H1 (cell line): ENCODE data around the gene CDKN2C. TPM values are rescaled to one million over a fixed set of nuclear protein-coding genes. Genes with fewer than 3 reads are reported as not detected.

ENCODE experiments used
- CTCF ChIA-PET: fragments of 300-600 bp; sonication (Branson Sonifier 250); formaldehyde crosslinking; loops from one replicate; lab custom pipeline; 2021; ENCODE audit not compliant: partially characterized antibody; lab: Charles Lee
- POLR2A ChIA-PET: fragments of 300-600 bp; sonication (Branson Sonifier 250); formaldehyde crosslinking; loops from one replicate; lab custom pipeline; 2021; ENCODE audit warnings: inconsistent platforms; ENCODE audit not compliant: partially characterized antibody; lab: Charles Lee
- DNase-seq, 2 experiments: peaks; one replicate each; pipeline versions ENCODE4 v3.0.0 to v3.0.0-alpha.2; 2010 to 2022; ENCODE audit warnings: low spot score in 2 of 2, low read depth in 1 of 2, mixed read lengths in 1 of 2
- FAIRE-seq: peaks from 2 replicates; lab custom pipeline; 2011; peaks lifted over from hg19 to GRCh38; lab: Jason Lieb, UNC
- H2AFZ ChIP-seq: 2 replicates; pipeline ENCODE4 v1.8.1; 2012; ENCODE audit warnings: low read length, inconsistent platforms
- H2AK5ac ChIP-seq: 2 replicates; pipeline ENCODE4 v1.6.1; 2013; ENCODE audit warnings: low read depth, low read length
- H2BK120ac ChIP-seq: replicated peaks from 2 replicates; pipeline ENCODE3; 2013; ENCODE audit warnings: low read depth, low read length, inconsistent platforms
- H2BK12ac ChIP-seq: 2 replicates; pipeline ENCODE4 v1.6.1; 2013; ENCODE audit warnings: low read depth, low read length
- H2BK15ac ChIP-seq: 2 replicates; pipeline ENCODE4 v1.6.1; 2013; ENCODE audit warnings: low read length
- H2BK20ac ChIP-seq: 2 replicates; pipeline ENCODE4 v1.6.1; 2013; ENCODE audit warnings: low read length
- H2BK5ac ChIP-seq: 2 replicates; pipeline ENCODE4 v1.6.1; 2013; ENCODE audit warnings: low read depth, low read length
- H3K14ac ChIP-seq: 2 replicates; pipeline ENCODE4 v1.6.1; 2013; ENCODE audit warnings: inconsistent platforms; ENCODE audit not compliant: insufficient read length
- H3K18ac ChIP-seq: 2 replicates; pipeline ENCODE4 v1.6.1; 2013; ENCODE audit warnings: low read length; ENCODE audit errors: extremely low read depth
- H3K23ac ChIP-seq: 2 replicates; pipeline ENCODE4 v1.6.1; 2013; ENCODE audit warnings: inconsistent platforms; ENCODE audit not compliant: insufficient read length
- H3K23me2 ChIP-seq: 2 replicates; pipeline ENCODE4 v1.6.1; 2013; ENCODE audit warnings: low read depth, low read length
- H3K27ac ChIP-seq: 2 replicates; pipeline ENCODE4 v1.6.1; 2011; ENCODE audit warnings: low read depth, low read length, inconsistent platforms
- H3K27me3 ChIP-seq, 4 experiments: replicated peaks in 1 of 4; 1 replicate in 1 of 4; 2 replicates in 3 of 4; pipeline versions ENCODE4 v1.6.1 to v1.8.1; 2011 to 2013; ENCODE audit warnings: low read length in 3 of 4, mild to moderate bottlenecking in 3 of 4, inconsistent platforms in 2 of 4, mixed read lengths in 2 of 4, moderate library complexity in 1 of 4; ENCODE audit not compliant: control insufficient read depth in 3 of 4, insufficient read depth in 3 of 4; ENCODE audit errors: extremely low read depth in 1 of 4
- H3K36me3 ChIP-seq, 4 experiments: 2 replicates each; pipeline versions ENCODE4 v1.6.1 to v1.8.1; 2011 to 2013; ENCODE audit warnings: mild to moderate bottlenecking in 4 of 4, low read length in 3 of 4, moderate library complexity in 2 of 4, control low read depth in 1 of 4, inconsistent platforms in 1 of 4; ENCODE audit not compliant: insufficient read depth in 4 of 4, control insufficient read depth in 2 of 4
- H3K4ac ChIP-seq: replicated peaks from 2 replicates; pipeline ENCODE3; 2013; ENCODE audit warnings: low read length, low read depth, mixed read lengths, inconsistent platforms; ENCODE audit not compliant: insufficient read length
- H3K4me1 ChIP-seq, 4 experiments: replicated peaks in 1 of 4; 1 replicate in 1 of 4; 2 replicates in 3 of 4; pipeline versions ENCODE4 v1.6.1 to v1.8.1; 2011 to 2013; ENCODE audit warnings: low read length in 3 of 4, inconsistent platforms in 2 of 4, mixed read lengths in 1 of 4; ENCODE audit not compliant: insufficient read depth in 4 of 4, control insufficient read depth in 3 of 4
- H3K4me2 ChIP-seq, 2 experiments: 2 replicates each; pipeline versions ENCODE4 v1.6.1 to v1.8.1; 2011 to 2013; ENCODE audit warnings: low read depth in 2 of 2, low read length in 2 of 2, control low read depth in 1 of 2, inconsistent platforms in 1 of 2, mild to moderate bottlenecking in 1 of 2; ENCODE audit not compliant: insufficient read depth in 1 of 2
- H3K4me3 ChIP-seq, 4 experiments: fragments of 200-600, 300-600 bp in 1 of 4; sonication (generic), shearing (Covaris generic), sonication (Bioruptor Twin) in 1 of 4; 2 replicates each; pipeline versions ENCODE4 v1.5.1 to v1.8.1; 2011 to 2016; ENCODE audit warnings: low read length in 4 of 4, low read depth in 3 of 4, control low read depth in 2 of 4, inconsistent platforms in 2 of 4, mild to moderate bottlenecking in 2 of 4, mixed read lengths in 1 of 4, moderate library complexity in 1 of 4; ENCODE audit not compliant: insufficient read depth in 2 of 4; ENCODE audit errors: extremely low read depth in 1 of 4
- H3K56ac ChIP-seq: replicated peaks from 2 replicates; pipeline ENCODE3; 2013; ENCODE audit warnings: low read depth, mild to moderate bottlenecking, mixed read lengths, low read length, inconsistent platforms; ENCODE audit not compliant: insufficient read length
- H3K79me1 ChIP-seq: 2 replicates; pipeline ENCODE4 v1.6.1; 2013; ENCODE audit warnings: low read depth, low read length, control low read depth
- H3K79me2 ChIP-seq, 2 experiments: 2 replicates each; pipeline versions ENCODE4 v1.6.1 to v1.8.1; 2012 to 2013; ENCODE audit warnings: low read length in 2 of 2, mild to moderate bottlenecking in 2 of 2, inconsistent platforms in 1 of 2; ENCODE audit not compliant: insufficient read depth in 2 of 2, control insufficient read depth in 1 of 2
- H3K9ac ChIP-seq, 4 experiments: replicated peaks in 1 of 4; 1 replicate in 1 of 4; 2 replicates in 3 of 4; pipeline versions ENCODE4 v1.6.1 to v1.8.1; 2011 to 2013; ENCODE audit warnings: low read depth in 3 of 4, low read length in 3 of 4, control low read depth in 2 of 4, mild to moderate bottlenecking in 2 of 4, moderate library complexity in 2 of 4, inconsistent platforms in 1 of 4; ENCODE audit errors: extremely low read depth in 1 of 4
- H3K9me3 ChIP-seq, 2 experiments: 2 replicates each; pipeline versions ENCODE4 v1.6.1 to v1.8.1; 2012 to 2013; ENCODE audit warnings: mild to moderate bottlenecking in 2 of 2, moderate library complexity in 2 of 2, control low read depth in 1 of 2, inconsistent platforms in 1 of 2, low read depth in 1 of 2, low read length in 1 of 2, mixed read lengths in 1 of 2; ENCODE audit not compliant: insufficient read depth in 2 of 2
- H4K20me1 ChIP-seq, 2 experiments: replicated peaks in 1 of 2; 2 replicates each; pipeline versions ENCODE3 to v1.8.1; 2011 to 2013; ENCODE audit warnings: inconsistent platforms in 2 of 2, low read length in 2 of 2, mild to moderate bottlenecking in 1 of 2; ENCODE audit not compliant: insufficient read depth in 2 of 2, control insufficient read depth in 1 of 2
- H4K5ac ChIP-seq: 2 replicates; pipeline ENCODE4 v1.6.1; 2013; ENCODE audit warnings: low read length, low read depth, mixed read lengths, inconsistent platforms; ENCODE audit not compliant: insufficient read length
- H4K8ac ChIP-seq: 2 replicates; pipeline ENCODE4 v1.8.0; 2013; ENCODE audit warnings: mild to moderate bottlenecking, moderate library complexity, low read length, inconsistent platforms; ENCODE audit not compliant: insufficient read depth; ENCODE audit errors: extremely low read depth
- H4K91ac ChIP-seq: replicated peaks from 2 replicates; pipeline ENCODE3; 2013; ENCODE audit warnings: low read length, mixed read lengths, inconsistent platforms; ENCODE audit not compliant: insufficient read length
- CBX8 ChIP-seq: fragments of 300-800, 300-1000 bp; sonication (generic); IDR thresholded peaks from 2 replicates; pipeline ENCODE4 v1.7.1; 2016; ENCODE audit warnings: low read depth, low read length, borderline replicate concordance
- CHD2 ChIP-seq: IDR thresholded peaks from 2 replicates; pipeline ENCODE4 v1.6.1; 2012; ENCODE audit warnings: low read length, improper control_type of control experiment
- EP300 ChIP-seq, 2 experiments: IDR thresholded peaks; 1 replicate in 1 of 2; 2 replicates in 1 of 2; pipeline ENCODE4 v1.6.1; 2011 to 2012; ENCODE audit warnings: low read depth in 2 of 2, low read length in 2 of 2, mild to moderate bottlenecking in 2 of 2, borderline replicate concordance in 1 of 2, inconsistent platforms in 1 of 2, moderate library complexity in 1 of 2
- JUND ChIP-seq: IDR thresholded peaks from 2 replicates; pipeline ENCODE4 v1.6.1; 2011; ENCODE audit warnings: mild to moderate bottlenecking, improper control_type of control experiment, low read length
- SIRT6 ChIP-seq: IDR thresholded peaks from one replicate; pipeline ENCODE4 v1.7.1; 2012; ENCODE audit warnings: low read length, inconsistent platforms
- SP1 ChIP-seq: IDR thresholded peaks from 2 replicates; pipeline ENCODE4 v1.6.1; 2011; ENCODE audit warnings: low read depth, low read length
- SRF ChIP-seq: IDR thresholded peaks from 2 replicates; pipeline ENCODE4 v1.6.1; 2011; ENCODE audit warnings: mild to moderate bottlenecking, low read depth, low read length, moderate library complexity
- TAF7 ChIP-seq: optimal IDR thresholded peaks from 2 replicates; pipeline ENCODE3; 2011; ENCODE audit warnings: low read depth, mild to moderate bottlenecking, inconsistent platforms, low read length, moderate library complexity, borderline replicate concordance
- TBP ChIP-seq: IDR thresholded peaks from 2 replicates; pipeline ENCODE4 v1.6.1; 2011; ENCODE audit warnings: low read depth, low read length, improper control_type of control experiment
- WGBS, 2 experiments: shearing (Covaris generic) in 1 of 2; methylation state at CpG; one replicate each; pipeline versions ENCODE4 v1.1.6 to v1.1.7; 2013 to 2015; ENCODE audit warnings: low lambda C conversion rate in 2 of 2, mixed read lengths in 2 of 2, inconsistent platforms in 1 of 2, low coverage in 1 of 2, missing lambda C conversion rate in 1 of 2; ENCODE audit not compliant: insufficient replicate concordance in 2 of 2, insufficient coverage in 1 of 2, insufficient read length in 1 of 2; ENCODE audit errors: extremely low coverage in 1 of 2, missing lambda C conversion rate in 1 of 2; 5-methylcytosine and 5-hydroxymethylcytosine counted together
- polyA plus RNA-seq, 7 experiments: library from polyadenylated mRNA; depleted of rRNA in 3 of 7; stranded (reverse) in 5 of 7; unstranded in 2 of 7; fragments of >200 nt in 5 of 7; fragments of 200-250 nt in 2 of 7; gene quantifications; 1 replicate in 5 of 7; 2 replicates in 1 of 7; 4 replicates in 1 of 7; pipeline versions ENCODE4 v1.2.1 to v1.2.3, GENCODE V29; 2011 to 2013; ENCODE audit warnings: missing spikeins in 2 of 7, mixed read lengths in 2 of 7
- total RNA-seq: library from RNA; stranded (reverse); fragmentation: NEBNext Ultra II Directional; extraction: Animal tissue kit (Norgen Biotek cat#: 25700); gene quantifications from 2 replicates; pipeline ENCODE4 v1.2.1, GENCODE V29; 2021
- TF ChIP-seq, protein P1 (sequence below), 3 experiments: IDR thresholded peaks; 1 replicate in 2 of 3; 2 replicates in 1 of 3; pipeline versions ENCODE4 v1.5.1 to v1.6.1; 2011; ENCODE audit warnings: low read length in 3 of 3, mild to moderate bottlenecking in 3 of 3, inconsistent platforms in 2 of 3, low read depth in 1 of 3, moderate library complexity in 1 of 3; ENCODE audit not compliant: insufficient read depth in 1 of 3; ENCODE audit errors: control extremely low read depth in 1 of 3
- TF ChIP-seq, protein P2 (sequence below): IDR thresholded peaks from 2 replicates; pipeline ENCODE4 v1.6.1; 2012; ENCODE audit warnings: low read length, inconsistent platforms

The CDKN2C gene
- total and polyA plus RNA-seq, 2 of the 8 experiments (the other 6 are each of a cell fraction or from before 2014, with no cell fraction given), result not detected

DNA sequence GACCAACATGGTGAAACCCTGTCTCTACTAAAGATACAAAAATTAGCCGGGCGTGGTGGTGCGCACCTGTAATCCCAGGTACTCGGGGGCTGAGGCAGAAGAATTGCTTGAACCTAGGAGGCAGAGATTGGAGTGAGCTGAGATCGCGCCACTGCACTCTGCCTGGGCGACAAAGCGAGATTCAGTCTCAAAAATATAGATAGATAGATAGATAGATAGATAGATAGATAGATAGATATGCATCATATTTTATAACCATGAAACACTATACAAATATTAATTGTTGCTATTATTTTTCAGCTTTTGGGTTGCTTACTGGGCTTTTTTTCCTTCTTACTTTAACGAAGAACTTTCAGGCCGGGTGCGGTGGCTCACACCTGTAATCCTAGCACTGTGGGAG is 5.2 kb upstream of the CDKN2C start:
- FAIRE-seq (no peak), DNase-seq (no peak)
- no peak overlapping the region for H4K8ac ChIP-seq
- no peak overlapping the region for H3K4me3 ChIP-seq
- no peak overlapping the region for H2BK20ac ChIP-seq
- no peak overlapping the region for H3K4me2 ChIP-seq
- no peaks in the 10 kb centered on the region for H3K79me2 ChIP-seq
- H3K56ac ChIP-seq, result no peak overlapping the region
- ChIA-PET CTCF (no interaction called here), POLR2A (no interaction called here)
- WGBS, 2 experiments, result 92% methylated on average over 11 of the region's 11 CpGs; no CpG with 5 or more reads in 1 of the 2 experiments
- H3K23me2 ChIP-seq, result peaks cover 14% of the 10 kb centered on the region
- H3K14ac ChIP-seq, result no peak overlapping the region
- H3K36me3 ChIP-seq, result no peaks in the 10 kb centered on the region
- H3K27me3 ChIP-seq, result peaks cover 11 to 38% (median 30%) of the 10 kb centered on the region in 4 experiments
- H4K91ac ChIP-seq, result no peak overlapping the region
- H2BK12ac ChIP-seq, result no peak overlapping the region
- H2BK120ac ChIP-seq, result no peak overlapping the region
- no peak overlapping the region for H3K9ac ChIP-seq
- H3K4me1 ChIP-seq, result peaks cover 3 to 7% (median 6%) of the 10 kb centered on the region in 4 experiments
- no peak overlapping the region for H3K4ac ChIP-seq
- no peak overlapping the region for H3K23ac ChIP-seq
- no peak overlapping the region for H2BK15ac ChIP-seq
- H2BK5ac ChIP-seq, result no peak overlapping the region
- H4K20me1 ChIP-seq, result peaks cover 1 to 6% of the 10 kb centered on the region in 2 experiments
- no peak overlapping the region for H4K5ac ChIP-seq
- H3K79me1 ChIP-seq, result no peaks in the 10 kb centered on the region
- no peak overlapping the region for H2AK5ac ChIP-seq
- H3K9me3 ChIP-seq, result no peaks in the 10 kb centered on the region
- H3K18ac ChIP-seq, result no peak overlapping the region
- no peak overlapping the region for H3K27ac ChIP-seq
- H2AFZ ChIP-seq, result no peak overlapping the region
- TF ChIP-seq SIRT6, result no peak
- TF ChIP-seq EP300 (IDR thresholded peaks at IDR 0.05; ENCODE audit: borderline replicate concordance in 1 of 2, low read depth in 2 of 2, low read length in 2 of 2), result no peak
- no peak for TF ChIP-seq CBX8
- TF ChIP-seq, protein P1, sequence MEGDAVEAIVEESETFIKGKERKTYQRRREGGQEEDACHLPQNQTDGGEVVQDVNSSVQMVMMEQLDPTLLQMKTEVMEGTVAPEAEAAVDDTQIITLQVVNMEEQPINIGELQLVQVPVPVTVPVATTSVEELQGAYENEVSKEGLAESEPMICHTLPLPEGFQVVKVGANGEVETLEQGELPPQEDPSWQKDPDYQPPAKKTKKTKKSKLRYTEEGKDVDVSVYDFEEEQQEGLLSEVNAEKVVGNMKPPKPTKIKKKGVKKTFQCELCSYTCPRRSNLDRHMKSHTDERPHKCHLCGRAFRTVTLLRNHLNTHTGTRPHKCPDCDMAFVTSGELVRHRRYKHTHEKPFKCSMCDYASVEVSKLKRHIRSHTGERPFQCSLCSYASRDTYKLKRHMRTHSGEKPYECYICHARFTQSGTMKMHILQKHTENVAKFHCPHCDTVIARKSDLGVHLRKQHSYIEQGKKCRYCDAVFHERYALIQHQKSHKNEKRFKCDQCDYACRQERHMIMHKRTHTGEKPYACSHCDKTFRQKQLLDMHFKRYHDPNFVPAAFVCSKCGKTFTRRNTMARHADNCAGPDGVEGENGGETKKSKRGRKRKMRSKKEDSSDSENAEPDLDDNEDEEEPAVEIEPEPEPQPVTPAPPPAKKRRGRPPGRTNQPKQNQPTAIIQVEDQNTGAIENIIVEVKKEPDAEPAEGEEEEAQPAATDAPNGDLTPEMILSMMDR (IDR thresholded peaks at IDR 0.05; ENCODE audit: control extremely low read depth in 1 of 3, insufficient read depth in 1 of 3, low read depth in 1 of 3, low read length in 3 of 3), result no peak
- TF ChIP-seq CHD2, result no peak
- TF ChIP-seq, protein P2, sequence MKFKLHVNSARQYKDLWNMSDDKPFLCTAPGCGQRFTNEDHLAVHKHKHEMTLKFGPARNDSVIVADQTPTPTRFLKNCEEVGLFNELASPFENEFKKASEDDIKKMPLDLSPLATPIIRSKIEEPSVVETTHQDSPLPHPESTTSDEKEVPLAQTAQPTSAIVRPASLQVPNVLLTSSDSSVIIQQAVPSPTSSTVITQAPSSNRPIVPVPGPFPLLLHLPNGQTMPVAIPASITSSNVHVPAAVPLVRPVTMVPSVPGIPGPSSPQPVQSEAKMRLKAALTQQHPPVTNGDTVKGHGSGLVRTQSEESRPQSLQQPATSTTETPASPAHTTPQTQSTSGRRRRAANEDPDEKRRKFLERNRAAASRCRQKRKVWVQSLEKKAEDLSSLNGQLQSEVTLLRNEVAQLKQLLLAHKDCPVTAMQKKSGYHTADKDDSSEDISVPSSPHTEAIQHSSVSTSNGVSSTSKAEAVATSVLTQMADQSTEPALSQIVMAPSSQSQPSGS, result no peak
- no peak for TF ChIP-seq TBP
- no peak for TF ChIP-seq SP1
- no peak for TF ChIP-seq TAF7
- no peak for TF ChIP-seq SRF
- no peak for TF ChIP-seq JUND
